DND-41 (cell line): ENCODE results near the gene SPTBN5.

Experiments
- EZH2 ChIP-seq: IDR thresholded peaks from 3 replicates; pipeline ENCODE4 v1.6.1; 2012; ENCODE audit warnings: borderline replicate concordance, low read depth, mild to moderate bottlenecking, moderate library complexity, low read length, inconsistent platforms; ENCODE audit not compliant: severe bottlenecking
- TF ChIP-seq, protein P1 (sequence below): IDR thresholded peaks from 2 replicates; pipeline ENCODE4 v1.5.1; 2012; ENCODE audit warnings: borderline replicate concordance, low read length, moderate library complexity, mild to moderate bottlenecking; ENCODE audit not compliant: poor library complexity, severe bottlenecking; ENCODE audit errors: extremely low read depth

DNA sequence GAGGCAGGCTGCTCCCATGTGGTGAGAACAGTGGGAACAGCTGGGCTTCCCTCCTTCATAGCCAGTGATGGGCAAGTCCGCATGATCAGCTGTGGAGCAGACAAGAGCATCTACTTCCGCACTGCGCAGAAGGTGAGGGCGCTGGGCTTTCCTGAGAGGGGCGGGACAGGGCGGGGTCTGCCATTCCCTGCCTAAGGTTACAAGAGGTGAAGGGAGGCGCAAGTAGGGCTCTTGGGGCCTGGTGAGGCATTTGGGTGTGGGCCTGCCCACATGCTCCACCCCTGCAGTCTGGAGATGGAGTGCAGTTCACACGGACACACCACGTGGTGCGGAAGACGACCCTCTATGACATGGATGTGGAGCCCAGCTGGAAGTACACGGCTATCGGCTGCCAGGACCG, 76.5 kb downstream of the SPTBN5 start:
- TF ChIP-seq, protein P1, sequence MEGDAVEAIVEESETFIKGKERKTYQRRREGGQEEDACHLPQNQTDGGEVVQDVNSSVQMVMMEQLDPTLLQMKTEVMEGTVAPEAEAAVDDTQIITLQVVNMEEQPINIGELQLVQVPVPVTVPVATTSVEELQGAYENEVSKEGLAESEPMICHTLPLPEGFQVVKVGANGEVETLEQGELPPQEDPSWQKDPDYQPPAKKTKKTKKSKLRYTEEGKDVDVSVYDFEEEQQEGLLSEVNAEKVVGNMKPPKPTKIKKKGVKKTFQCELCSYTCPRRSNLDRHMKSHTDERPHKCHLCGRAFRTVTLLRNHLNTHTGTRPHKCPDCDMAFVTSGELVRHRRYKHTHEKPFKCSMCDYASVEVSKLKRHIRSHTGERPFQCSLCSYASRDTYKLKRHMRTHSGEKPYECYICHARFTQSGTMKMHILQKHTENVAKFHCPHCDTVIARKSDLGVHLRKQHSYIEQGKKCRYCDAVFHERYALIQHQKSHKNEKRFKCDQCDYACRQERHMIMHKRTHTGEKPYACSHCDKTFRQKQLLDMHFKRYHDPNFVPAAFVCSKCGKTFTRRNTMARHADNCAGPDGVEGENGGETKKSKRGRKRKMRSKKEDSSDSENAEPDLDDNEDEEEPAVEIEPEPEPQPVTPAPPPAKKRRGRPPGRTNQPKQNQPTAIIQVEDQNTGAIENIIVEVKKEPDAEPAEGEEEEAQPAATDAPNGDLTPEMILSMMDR = no peak
- no peak for TF ChIP-seq EZH2
